Measurements from ENCODE around the gene FOXP2. TPM values are rescaled to one million over a fixed set of nuclear protein-coding genes. Genes with fewer than 3 reads are reported as not detected.

Gene FOXP2
- total and polyA plus RNA-seq, 2 donors (not counting 3 experiments of a cell fraction or from before 2014, with no cell fraction given): 0.37 to 2.7 TPM

- dilution Hi-C loops (cut with MboI; ENCODE audit: extremely low pct_ligation_motif_present, low sequenced_read_pairs): no loop called here
- Histone ChIP-seq H3K79me2 (ENCODE audit: control insufficient read depth, insufficient read depth, low read length) (no peaks in the 10 kb centered on the region), H3K4me2 (ENCODE audit: insufficient read depth, low read length) (no peak overlapping the region), H3K9me3 (replicated peaks; ENCODE audit: control insufficient read depth, insufficient read depth, low read length) (no peaks in the 10 kb centered on the region), H3K9ac (replicated peaks; ENCODE audit: extremely low read depth, insufficient read depth, low read length) (no peak overlapping the region), H4K20me1 (replicated peaks; ENCODE audit: control insufficient read depth, extremely low read depth, insufficient read depth, low read length) (no peaks in the 10 kb centered on the region), H3K4me3 (replicated peaks in 1 of 3; ENCODE audit: insufficient read depth in 1 of 3, low read depth in 1 of 3, low read length in 3 of 3) (no peak overlapping the region), H3K9me1 (replicated peaks; ENCODE audit: control insufficient read depth, extremely low read depth, insufficient read depth, low read length) (no peaks in the 10 kb centered on the region), H3K27me3 (ENCODE audit: control insufficient read depth in 2 of 2, insufficient read depth in 2 of 2, low read length in 2 of 2) (no peaks in the 10 kb centered on the region), H2AFZ (ENCODE audit: low read depth, low read length) (no peak overlapping the region), H3K27ac (ENCODE audit: insufficient read depth, low read depth, low read length) (no peak overlapping the region), H3K36me3 (ENCODE audit: control insufficient read depth in 2 of 2, extremely low read depth in 1 of 2, insufficient read depth in 2 of 2, low read length in 2 of 2) (no peaks in the 10 kb centered on the region), H3K4me1 (ENCODE audit: control insufficient read depth, extremely low read depth, insufficient read depth, low read length) (no peaks in the 10 kb centered on the region)
- POLR2A ChIA-PET: no interaction called here
- DNase-seq (ENCODE audit: low read depth, low spot score): no peak
- intact Hi-C loops (cut with micrococcal nuclease): no loop called here
- TF ChIP-seq MAX (IDR thresholded peaks at IDR 0.05; ENCODE audit: insufficient read depth, insufficient read length) (no peak), MYC (IDR thresholded peaks at IDR 0.05; ENCODE audit: low read depth, low read length) (no peak)
- no peak for FAIRE-seq
- CTCF ChIA-PET: no interaction called here
- no TSS peak for BruUV-seq (replicated peaks)
Measured at GRCh38 chr7:114365791-114366190, 48.8 kb upstream of the FOXP2 start.

DNA sequence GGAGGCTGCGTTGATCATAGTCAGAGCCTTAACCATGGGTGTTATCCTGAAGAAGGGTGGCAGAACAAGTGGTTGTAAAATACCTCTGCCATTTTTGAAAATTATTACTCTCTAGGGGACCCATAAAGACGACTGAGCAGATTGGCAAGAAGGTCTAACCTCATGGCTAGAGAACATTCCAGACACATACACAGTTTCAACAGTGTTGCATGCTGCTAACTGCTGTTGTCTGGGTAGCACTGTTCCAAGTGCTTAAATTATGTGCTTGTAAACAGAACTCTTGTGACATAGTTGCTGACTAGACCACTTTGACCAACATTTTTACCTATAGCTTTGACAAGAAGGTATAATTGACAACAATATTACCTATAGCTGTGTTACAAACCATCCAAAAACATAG lies 46.1 kb upstream of the FOXP2 start:
- no peak for TF ChIP-seq CTCF (IDR thresholded peaks at IDR 0.05; ENCODE audit: extremely low read depth in 1 of 2, insufficient read depth in 1 of 2, low read depth in 1 of 2, low read length in 2 of 2)
- no peak for TF ChIP-seq POLR2A (IDR thresholded peaks at IDR 0.05; ENCODE audit: low read depth, low read length)
- TF ChIP-seq FOS (IDR thresholded peaks at IDR 0.05; ENCODE audit: borderline replicate concordance, insufficient read depth, low read length): no peak
- TF ChIP-seq POLR2AphosphoS5 (IDR thresholded peaks at IDR 0.05; ENCODE audit: insufficient read depth, low read depth, low read length): no peak
- TF ChIP-seq GATA2 (IDR thresholded peaks at IDR 0.05; ENCODE audit: insufficient read depth, insufficient read length, low read depth, low read length): no peak
- TF ChIP-seq MAX (IDR thresholded peaks at IDR 0.05; ENCODE audit: insufficient read depth, insufficient read length): no peak
- no peak for TF ChIP-seq MYC (IDR thresholded peaks at IDR 0.05; ENCODE audit: low read depth, low read length)
- TF ChIP-seq EZH2 (IDR thresholded peaks at IDR 0.05; ENCODE audit: borderline replicate concordance, low read depth, low read length, severe bottlenecking): no peak
- no peak for TF ChIP-seq JUN (IDR thresholded peaks at IDR 0.05; ENCODE audit: borderline replicate concordance, insufficient read depth, insufficient read length, low read depth)
- CTCF ChIA-PET: no interaction called here
- no peak overlapping the region for H2AFZ ChIP-seq (ENCODE audit: low read depth, low read length)
- no TSS peak for BruUV-seq (replicated peaks)
- no peak for FAIRE-seq
- no peak overlapping the region for H3K4me2 ChIP-seq (ENCODE audit: insufficient read depth, low read length)
- DNase-seq (ENCODE audit: low read depth, low spot score): no peak
- H3K36me3 ChIP-seq (ENCODE audit: control insufficient read depth in 2 of 2, extremely low read depth in 1 of 2, insufficient read depth in 2 of 2, low read length in 2 of 2): no peaks in the 10 kb centered on the region
- dilution Hi-C loops (cut with MboI; ENCODE audit: extremely low pct_ligation_motif_present, low sequenced_read_pairs): no loop called here
- intact Hi-C loops (cut with micrococcal nuclease): no loop called here
- H3K9me1 ChIP-seq (replicated peaks; ENCODE audit: control insufficient read depth, extremely low read depth, insufficient read depth, low read length): no peaks in the 10 kb centered on the region
- H4K20me1 ChIP-seq (replicated peaks; ENCODE audit: control insufficient read depth, extremely low read depth, insufficient read depth, low read length): no peaks in the 10 kb centered on the region
- H3K79me2 ChIP-seq (ENCODE audit: control insufficient read depth, insufficient read depth, low read length): no peaks in the 10 kb centered on the region
- no peak overlapping the region for H3K27ac ChIP-seq (ENCODE audit: insufficient read depth, low read depth, low read length)
- no peaks in the 10 kb centered on the region for H3K27me3 ChIP-seq (ENCODE audit: control insufficient read depth in 2 of 2, insufficient read depth in 2 of 2, low read length in 2 of 2)
- no peak overlapping the region for H3K9ac ChIP-seq (replicated peaks; ENCODE audit: extremely low read depth, insufficient read depth, low read length)
- POLR2A ChIA-PET: no interaction called here
- H3K4me3 ChIP-seq (replicated peaks in 1 of 3; ENCODE audit: insufficient read depth in 1 of 3, low read depth in 1 of 3, low read length in 3 of 3): no peak overlapping the region
- no peaks in the 10 kb centered on the region for H3K4me1 ChIP-seq (ENCODE audit: control insufficient read depth, extremely low read depth, insufficient read depth, low read length)
- H3K9me3 ChIP-seq (replicated peaks; ENCODE audit: control insufficient read depth, insufficient read depth, low read length): no peaks in the 10 kb centered on the region

All from endothelial cell of umbilical vein (primary cell).